Stimulated activated CD4-positive, alpha-beta T cell treated with anti-CD3 and anti-CD28 coated beads, Interleukin-15, amount 100 ng/mL, for 1 hour (primary cell): ENCODE results near the gene ROBO1.

Experiments
- DNase-seq, 2 donors: peaks; one replicate each; pipeline ENCODE4 v3.0.0-alpha.2; 2020; ENCODE audit warnings: low read depth in 1 of 2, low spot score in 1 of 2

ROBO1 gene

DNA sequence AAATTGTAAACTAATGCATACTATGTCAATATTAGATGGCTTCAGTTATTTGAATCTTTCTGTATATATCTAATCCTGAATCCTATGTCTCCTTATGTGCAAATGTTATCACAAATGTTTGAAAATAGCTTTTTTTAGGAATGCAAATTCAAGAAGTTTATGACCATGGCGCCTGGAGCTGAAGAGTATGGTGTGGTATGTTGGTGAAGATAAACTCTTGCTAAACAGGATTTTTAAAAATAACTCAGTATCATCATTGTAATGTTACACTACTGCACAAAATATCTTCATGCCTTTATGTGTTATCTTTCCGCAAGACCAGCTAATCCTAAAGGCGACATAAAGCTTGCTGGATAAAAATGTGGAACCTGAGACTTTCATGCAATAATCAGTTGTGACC is 382.6 kb downstream of the ROBO1 start:
- no peak for DNase-seq

DNA sequence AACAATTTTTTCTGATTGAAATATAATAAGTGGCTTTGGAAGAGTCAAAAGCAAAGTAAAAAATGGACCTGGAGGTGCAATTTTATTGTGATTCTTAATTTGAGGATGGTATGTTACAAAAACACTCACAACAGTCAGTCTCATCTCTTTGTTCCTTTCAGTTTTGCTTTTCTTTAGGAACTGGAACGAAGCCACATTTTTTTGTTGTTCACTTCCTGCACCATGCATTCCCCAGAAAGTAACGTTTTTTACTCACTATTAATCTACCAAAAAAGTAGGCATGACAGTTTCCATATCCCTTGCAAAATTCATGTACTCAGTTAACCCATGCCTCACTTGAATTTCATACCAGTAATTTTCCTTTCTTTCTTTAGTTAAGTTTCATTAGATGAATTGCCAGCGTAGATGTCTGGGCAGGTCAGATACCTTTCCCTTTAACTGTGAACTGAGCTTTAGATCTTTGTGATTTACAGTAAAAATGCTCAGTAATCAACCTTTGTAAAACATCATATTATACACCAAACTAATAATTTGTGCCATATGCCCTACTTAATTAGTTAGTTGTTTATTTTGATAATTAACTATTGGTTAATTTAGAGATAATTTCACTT is 384.3 kb downstream of the ROBO1 start:
- no peak for DNase-seq

DNA sequence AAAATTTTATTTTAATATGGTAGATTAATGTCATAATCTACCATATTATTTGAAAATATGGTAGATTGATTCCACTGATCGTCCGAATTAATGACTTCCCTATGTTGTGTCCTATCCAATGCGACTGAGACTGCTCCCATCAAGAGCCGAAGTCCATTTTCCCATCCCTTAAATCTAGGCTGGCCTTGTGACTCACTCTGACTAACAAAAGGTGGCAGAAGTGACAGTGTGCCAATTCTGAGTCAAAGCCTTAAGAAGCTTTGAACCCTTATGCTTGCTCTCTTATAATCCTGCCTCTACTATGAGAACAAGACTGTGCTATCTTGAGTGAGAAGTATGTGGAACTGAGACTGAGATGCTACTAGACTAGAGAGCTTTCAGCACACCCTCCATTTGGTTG is 387.2 kb downstream of the ROBO1 start:
- no peak for DNase-seq

DNA sequence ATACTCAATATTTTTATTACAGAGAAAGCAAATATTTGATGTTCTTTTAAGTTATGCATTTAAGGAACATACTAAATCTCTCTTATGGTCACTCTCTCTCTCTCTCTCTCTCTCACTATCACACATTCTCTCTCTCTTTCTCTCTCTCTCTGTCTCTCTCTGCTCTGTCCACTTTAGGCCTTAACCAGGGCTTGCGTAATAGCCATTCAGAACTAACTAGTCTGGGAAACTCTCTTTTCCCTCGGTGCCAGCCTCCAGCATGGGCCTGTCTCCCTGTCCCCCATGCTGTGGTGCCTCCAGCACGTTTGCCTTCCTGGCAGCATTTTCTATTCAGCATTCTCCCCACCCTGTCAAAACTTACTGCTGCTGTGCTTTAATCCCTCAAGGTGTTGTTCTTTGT is 389.7 kb downstream of the ROBO1 start:
- DNase-seq = no peak

DNA sequence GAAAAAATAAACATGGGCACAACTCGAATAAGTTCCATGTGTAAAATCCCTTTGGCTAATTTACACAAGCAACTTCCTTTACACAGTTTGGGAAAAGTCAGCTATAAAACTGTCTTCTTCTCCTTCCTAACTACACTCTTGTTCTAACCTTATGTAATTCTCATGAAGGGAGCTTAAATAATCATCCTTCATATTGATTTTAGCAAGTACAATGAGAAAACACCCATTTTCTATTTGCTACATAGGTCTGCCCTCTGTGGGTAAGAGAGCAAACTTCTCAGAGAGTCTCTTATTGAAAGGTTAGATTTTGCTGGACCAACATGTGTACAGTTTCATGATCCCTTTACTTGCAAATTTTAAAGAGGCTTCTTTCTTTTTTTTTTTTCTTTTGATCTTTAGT is 398.5 kb downstream of the ROBO1 start:
- DNase-seq = no peak

DNA sequence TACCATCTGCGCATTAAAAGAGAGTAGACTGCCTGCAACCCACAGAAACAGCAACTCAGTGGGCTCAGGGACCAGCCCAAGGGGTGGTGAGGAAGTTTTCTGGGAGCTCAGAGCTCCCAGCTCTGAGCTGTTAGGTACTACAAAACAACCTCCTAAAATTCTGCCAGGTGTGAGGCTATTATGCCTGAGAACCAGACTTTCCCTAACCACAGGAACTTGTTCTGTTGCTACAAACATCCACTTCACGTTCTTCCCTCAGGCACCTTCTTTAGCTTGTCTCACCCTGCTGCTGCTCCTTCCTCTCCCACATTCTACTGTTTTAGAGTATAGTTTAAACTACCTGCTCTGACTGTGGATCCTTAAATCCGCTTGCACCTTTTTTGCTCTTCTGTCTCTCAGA is 399.4 kb downstream of the ROBO1 start:
- DNase-seq = no peak

DNA sequence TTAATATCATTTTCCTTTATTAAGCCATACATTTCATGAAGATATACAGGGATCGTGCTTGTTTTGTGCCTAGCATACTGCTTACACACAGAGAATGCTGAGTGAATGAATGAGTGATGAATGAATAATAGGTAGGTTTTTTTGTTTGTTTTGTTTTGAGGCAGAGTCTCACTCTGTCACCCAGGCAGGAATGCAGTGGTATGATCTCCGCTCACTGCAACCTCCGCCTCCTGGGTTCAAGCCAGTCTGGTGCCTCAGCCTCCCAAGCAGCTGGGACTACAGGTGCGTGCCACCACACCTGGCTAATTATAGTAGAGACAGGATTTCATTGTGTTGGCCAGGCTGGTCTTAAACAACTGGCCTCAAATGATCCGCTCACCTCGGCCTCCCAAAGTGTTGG is 400.0 kb downstream of the ROBO1 start:
- no peak for DNase-seq

DNA sequence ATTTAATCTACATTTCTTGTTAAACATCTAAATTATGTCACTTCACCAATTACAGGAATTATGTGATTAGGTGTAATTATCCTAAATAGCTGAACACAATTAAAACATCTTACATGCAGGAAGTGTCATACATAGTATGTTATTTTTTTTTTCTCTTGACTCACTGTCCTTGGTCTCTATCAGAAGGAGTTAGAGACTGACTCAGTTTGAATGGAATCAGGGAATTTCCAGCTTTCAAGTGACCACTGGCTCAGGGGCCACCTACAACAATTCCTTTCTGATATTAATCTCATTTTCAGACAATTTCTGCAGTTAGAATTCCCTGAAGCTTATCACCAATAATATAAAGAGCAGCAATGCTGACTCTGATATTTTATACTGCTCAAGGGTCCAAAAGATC is 400.7 kb downstream of the ROBO1 start:
- no peak for DNase-seq

DNA sequence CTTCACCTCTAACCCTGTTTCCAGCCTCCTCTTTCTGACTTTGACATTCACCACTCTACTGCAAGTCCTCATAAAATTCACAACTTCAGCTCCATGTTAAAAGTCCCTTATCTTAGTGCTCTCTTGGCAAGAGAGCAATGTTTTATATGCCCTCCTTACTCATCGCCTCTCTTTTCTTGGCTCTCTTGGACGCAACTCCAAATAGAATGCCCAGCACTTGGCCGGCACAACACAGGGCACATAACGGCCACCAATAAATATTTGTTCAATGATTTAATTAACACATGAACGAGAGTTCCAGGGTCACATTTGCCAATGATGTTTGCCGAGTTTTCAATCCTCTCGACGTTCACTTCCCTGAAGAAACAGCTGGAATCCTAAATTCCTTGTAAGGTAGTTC is 401.4 kb downstream of the ROBO1 start:
- DNase-seq = no peak

DNA sequence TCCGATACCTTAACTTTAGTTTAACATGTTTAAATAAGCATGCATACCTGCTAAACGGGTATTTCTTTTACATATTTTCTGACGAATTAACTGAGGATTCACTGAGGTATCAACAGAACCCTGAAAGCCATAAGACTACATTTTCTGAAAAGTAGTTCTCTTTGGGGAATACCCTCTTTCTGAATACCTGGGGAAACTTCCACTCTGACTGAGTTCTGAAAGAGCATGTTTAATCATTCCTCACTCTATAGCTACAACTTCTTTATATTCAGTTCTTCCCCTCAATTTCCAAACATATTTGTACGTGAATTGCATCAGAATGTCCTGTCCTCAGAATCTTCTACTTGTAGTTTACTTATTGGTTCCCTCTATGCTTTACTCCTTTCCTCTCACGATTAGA is 403.0 kb downstream of the ROBO1 start:
- no peak for DNase-seq

DNA sequence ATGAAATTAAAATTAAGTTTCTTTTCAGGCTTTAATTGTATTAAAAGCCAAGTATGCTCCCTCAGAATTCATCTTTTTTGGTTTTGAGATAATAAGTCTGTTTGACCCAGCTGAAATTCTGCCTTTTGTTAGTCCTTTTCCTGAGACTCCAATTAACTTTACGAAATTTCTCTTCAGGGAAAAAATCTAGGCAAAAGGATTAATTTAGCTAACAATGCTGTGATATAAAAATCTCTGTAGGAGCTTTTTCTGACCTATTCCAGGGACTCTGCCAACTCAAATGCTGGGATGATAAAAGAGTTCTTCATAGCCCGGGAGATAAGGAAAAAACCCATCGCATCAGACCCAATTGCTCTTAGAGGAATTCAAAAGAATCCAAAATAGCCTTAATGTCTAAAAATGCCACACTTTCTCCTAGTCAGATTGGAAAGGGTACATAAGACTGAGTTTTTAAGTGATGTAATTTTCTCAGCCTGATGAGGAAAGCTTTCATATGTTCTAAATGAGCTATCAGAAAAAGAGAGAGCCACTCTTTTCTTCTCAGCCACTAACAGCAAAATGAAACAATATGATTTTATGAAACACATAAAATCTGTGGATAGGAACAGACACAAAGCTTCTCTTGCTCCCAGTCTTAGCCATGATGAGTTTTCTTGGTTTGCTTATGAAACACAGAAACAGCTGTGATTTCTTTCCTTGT is 405.1 kb downstream of the ROBO1 start:
- no peak for DNase-seq

DNA sequence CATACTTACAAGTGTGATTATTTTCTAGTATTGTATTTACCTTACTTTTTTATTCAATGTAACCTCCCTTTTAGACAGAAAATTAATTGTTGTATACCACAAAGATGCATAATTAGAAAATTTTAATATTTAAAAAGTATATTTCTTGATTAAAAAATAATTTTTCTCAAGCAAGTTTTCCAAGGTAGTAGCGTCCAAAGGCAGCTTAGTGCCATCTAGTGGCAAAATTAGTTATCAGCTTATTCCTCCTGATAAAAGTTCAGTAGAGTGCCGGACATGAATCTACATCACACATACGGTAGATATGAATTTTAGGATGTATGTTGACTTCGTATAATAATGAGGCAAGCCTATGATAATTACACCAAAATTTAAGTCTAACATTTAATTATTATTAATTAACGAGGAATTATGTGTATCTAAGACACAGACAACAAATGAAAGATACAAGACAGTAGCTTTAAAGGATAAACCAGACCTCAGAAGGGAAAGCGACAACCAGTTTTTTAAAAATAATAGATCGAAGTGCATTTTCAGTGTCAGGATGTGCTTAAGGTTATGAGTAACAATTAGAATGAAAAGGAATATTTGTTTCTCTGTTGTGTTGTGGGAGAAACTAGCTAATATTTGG is 405.9 kb downstream of the ROBO1 start:
- no peak for DNase-seq

DNA sequence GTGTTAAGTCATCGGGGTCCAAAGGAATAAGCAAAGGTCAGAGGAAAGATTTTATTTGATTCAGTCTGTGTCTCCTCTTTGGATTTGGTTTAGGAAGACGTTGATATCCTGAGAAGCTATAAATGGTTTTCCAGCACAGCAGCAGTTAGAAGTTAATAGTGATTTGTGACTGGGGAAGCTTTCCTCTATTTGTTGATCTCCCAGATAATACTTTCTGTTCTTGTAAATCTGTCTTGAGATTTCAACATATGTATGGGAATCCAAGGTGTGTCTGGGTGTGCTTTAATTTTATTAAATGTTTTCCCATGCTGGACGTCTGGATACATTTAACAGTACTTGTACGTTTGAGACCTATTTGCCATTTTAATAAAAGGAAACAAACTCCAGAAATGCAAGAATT is 409.5 kb downstream of the ROBO1 start:
- DNase-seq = no peak

DNA sequence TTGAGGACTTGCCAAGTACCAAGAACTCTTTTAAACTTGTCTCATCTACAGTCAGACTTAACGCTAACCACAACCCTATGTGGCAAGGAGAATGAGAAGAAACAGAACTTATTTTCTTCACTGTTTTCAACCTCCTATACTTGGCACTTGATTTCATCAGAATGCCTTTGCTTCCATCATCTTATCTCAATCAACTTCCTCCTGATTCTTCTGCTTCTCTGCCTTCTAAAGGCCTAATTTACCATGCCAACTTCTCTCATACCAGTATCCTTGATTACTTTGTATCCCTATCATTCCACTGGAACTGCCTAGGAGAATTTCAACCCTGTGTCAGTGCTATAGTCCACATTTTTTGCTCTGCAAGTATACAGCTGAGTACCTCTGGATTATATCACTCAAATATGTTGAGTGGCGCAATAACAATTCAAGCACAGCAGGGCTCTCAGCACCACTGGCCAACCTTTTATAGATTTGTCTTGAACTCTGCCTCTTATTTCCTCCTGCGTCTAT is 413.6 kb downstream of the ROBO1 start:
- DNase-seq = no peak

DNA sequence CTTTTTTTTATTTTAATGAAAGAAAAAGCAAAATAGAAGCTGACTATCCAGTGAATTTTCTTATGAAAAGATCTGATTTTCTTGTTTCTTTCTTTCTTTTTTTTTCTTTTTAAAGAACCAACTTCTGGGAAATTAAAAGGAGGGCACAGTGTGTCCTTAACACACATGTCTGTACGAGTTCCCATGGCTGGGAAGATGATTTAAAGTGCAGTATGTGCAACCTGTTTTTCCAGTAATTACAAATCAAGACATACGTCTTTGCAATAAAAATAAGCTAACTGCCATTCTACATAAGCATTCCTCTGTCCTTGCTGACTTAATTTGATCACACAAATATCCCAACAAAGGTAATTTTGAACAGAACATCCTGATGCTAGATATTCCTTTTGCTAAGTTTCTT is 416.1 kb downstream of the ROBO1 start:
- no peak for DNase-seq

DNA sequence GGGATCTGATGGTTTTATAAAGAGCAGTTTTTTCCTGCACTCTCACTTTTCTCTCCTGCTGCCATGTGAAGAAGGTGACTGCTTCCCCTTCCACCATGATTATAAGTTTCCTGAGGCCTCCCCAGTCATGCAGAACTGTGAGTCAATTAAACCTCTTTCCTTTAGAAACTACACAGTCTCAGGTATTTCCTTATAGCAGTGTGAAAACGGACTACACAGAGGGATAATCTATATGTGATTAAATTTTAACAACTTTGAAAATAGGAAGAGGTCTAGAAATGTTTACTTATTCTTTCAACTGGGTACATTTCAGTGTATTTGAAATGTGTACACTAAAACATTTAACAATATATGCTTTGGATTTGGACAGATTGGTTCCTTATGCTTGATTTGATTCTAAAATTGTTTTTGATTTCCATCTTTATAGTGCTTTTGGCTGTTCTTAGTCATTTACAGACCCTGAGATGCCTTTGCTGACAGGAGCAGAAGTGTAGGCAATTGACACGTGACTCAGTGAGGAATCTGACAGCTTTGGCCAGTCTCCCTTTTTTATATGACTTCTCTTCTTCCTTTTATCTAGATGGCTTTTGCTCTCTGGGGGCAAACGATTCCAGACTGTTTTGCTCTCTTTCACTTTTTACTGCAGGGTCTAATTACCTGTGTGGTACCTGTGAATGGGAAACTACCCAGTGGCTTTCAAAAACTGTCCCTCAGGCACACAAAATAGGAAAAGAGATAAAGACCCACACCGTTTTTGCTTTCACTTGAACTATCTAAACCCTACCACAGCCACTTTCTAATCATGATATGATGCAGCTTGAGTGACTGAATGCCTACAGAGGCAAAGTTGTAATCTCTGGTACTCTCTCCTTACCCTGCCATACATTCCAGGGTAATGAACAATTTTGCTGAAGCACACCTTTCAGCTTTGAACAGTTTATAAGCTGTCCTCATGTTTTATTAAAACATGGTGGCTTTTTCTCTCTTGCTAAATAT is 422.6 kb downstream of the ROBO1 start:
- DNase-seq = no peak

DNA sequence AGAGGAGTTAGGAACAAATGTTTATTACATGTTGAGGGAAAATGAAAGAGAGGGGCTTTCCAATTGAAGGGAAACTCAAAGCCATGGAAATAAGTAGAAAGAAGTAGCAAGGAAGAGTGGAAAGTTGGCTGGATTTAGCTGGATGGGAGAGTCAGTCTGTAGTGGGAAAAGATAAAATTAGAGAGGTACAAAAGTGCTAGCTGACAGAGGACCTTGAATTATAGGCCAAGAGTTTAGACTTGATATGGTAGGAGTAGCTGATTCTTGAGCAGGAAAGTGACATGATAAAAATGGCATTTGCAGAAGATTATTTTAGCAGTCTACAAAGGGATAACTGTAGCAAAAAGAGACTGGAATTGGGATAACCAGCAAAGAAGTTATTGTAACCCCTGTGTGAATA is 425.8 kb downstream of the ROBO1 start:
- DNase-seq = no peak

DNA sequence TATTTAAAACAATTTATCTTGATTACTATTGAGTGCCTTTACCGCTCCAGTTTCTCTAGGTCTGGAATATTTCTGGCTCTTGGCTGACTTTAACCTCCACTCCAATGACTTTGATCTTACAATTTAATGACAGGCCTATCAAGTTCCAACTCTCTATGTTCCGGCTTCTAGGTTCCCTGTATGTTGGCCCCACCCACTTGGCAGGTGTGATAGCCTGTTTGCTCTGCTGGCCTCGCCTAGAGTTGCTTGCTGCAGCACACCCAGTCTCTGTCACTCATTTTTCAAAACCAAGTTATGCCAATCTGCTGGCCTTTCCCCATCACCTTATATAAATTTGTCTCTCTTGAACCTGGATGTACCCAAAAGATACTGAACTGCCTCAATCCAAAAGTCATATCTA is 428.0 kb downstream of the ROBO1 start:
- DNase-seq = no peak

DNA sequence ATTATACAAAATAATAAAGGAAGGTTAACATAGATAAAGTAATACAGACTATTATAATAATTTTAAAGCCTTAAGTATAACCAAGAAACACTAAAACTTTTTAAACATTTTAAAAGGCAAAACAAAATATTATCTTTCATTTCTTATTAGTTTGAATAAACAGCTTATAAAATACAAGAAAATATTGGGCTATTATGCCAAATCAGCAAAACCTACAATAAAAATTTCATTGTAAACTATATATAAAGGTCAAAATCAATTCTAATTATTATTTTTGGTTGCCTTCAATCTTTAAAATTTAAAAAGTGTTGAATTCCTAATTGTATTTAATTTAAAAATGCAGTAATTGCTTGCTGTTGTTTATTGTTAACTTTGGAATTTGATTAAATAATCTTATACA is 430.0 kb downstream of the ROBO1 start:
- no peak for DNase-seq

DNA sequence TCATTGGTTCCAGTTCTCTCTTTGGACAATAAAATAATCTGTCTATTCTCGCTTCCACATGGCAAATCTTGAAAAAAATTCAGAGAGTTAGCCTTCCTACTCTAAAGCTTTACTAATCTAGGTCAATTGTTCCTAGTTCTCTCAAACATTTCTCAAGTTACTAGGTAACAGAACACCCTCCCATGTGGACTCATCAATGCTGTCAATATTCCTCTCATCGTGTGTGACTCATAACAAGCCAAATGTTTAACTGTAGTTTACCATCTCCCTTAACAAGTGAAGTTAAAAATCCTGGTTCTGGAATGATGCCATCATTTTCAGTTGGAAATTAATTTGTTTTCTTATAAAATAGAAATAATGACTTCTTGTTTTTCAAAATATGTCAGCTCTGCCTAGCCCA is 438.6 kb downstream of the ROBO1 start:
- no peak for DNase-seq

DNA sequence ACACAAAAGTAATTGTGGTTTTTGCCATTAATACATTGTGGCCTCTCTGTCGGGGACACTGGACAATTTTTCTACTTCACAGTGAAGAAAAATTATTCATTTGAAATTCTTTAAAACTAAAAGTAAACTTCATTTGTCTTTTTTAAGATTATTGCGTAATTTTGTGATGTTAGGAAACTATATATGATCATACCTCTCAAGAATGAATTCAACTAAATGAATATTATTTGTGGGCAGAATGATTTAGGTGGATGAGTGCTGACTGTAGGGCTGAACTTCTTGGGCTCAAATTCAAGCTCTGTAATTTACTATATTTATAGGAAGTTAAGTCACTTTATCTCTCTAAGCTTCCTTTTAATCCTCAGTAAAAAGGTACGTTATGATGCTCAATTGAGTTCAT is 441.2 kb downstream of the ROBO1 start:
- DNase-seq = no peak
